ENCODE results near the gene ARHGAP29.

ARHGAP29 gene

GRCh38 chr1:94237291-94238226 is at the start of gene ARHGAP29:
Gene ARHGAP29, minus strand, starts transcription at chr1:94237584. Its CDS starts 5,973 bp downstream, at chr1:94231611.
- DNase-seq: peak; percentile 67

- no peak for DNase-seq
Measured at GRCh38 chr1:94286864-94287437, 49.6 kb upstream of the ARHGAP29 start.

- DNase-seq: no peak
Measured at GRCh38 chr1:94285031-94285654, 47.8 kb upstream of the ARHGAP29 start.

- DNase-seq: no peak
Measured at GRCh38 chr1:94284476-94284875, 47.1 kb upstream of the ARHGAP29 start.

- no peak for DNase-seq
Measured at GRCh38 chr1:94283462-94283861, 46.1 kb upstream of the ARHGAP29 start.

GRCh38 chr1:94282143-94282711 is 44.8 kb upstream of the ARHGAP29 start:
- DNase-seq: no peak

- DNase-seq: peak; percentile 41
Measured at GRCh38 chr1:94281361-94282142, 44.2 kb upstream of the ARHGAP29 start.

- no peak for DNase-seq
Measured at GRCh38 chr1:94280541-94280940, 43.2 kb upstream of the ARHGAP29 start.

- DNase-seq: no peak
Measured at GRCh38 chr1:94279462-94279861, 42.1 kb upstream of the ARHGAP29 start.

- no peak for DNase-seq
Measured at GRCh38 chr1:94279038-94279437, 41.7 kb upstream of the ARHGAP29 start.

GRCh38 chr1:94276988-94277434 is 39.6 kb upstream of the ARHGAP29 start:
- DNase-seq: no peak

- peak; percentile 14 for DNase-seq
Measured at GRCh38 chr1:94275083-94275482, 37.7 kb upstream of the ARHGAP29 start.

GRCh38 chr1:94274561-94274960 is 37.2 kb upstream of the ARHGAP29 start:
- DNase-seq: no peak

GRCh38 chr1:94273111-94273510 is 35.7 kb upstream of the ARHGAP29 start:
- DNase-seq: no peak

GRCh38 chr1:94272388-94272787 is 35.0 kb upstream of the ARHGAP29 start:
- DNase-seq: no peak

- no peak for DNase-seq
Measured at GRCh38 chr1:94271373-94271772, 34.0 kb upstream of the ARHGAP29 start.

- DNase-seq: peak; percentile 52
Measured at GRCh38 chr1:94270801-94271203, 33.4 kb upstream of the ARHGAP29 start.

- DNase-seq: no peak
Measured at GRCh38 chr1:94269921-94270320, 32.5 kb upstream of the ARHGAP29 start.

GRCh38 chr1:94265906-94266305 is 28.5 kb upstream of the ARHGAP29 start:
- no peak for DNase-seq

- DNase-seq: no peak
Measured at GRCh38 chr1:94265011-94265422, 27.6 kb upstream of the ARHGAP29 start.

GRCh38 chr1:94260635-94261387 is 23.4 kb upstream of the ARHGAP29 start:
- no peak for DNase-seq
